Measurements from ENCODE around the gene FBXO9.

DNA sequence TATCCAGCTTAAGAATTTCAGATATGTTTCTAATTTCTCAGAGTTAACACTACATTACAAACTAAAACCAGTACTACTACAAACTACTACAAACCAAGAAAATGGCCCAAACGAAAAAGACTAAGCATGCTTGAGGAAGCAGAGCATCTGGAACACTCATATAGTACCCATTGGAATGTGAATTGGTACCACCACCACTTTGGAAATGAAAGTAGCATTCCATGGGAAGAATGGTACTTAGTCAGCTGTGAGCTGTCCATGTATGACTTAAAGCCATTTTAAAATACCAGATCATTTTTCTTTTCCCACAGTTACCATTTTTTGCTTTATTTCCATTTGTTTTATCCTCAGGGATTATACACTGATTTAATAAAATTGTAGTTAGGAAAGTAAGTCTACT lies 30.5 kb downstream of the FBXO9 start:
- TF ChIP-seq CTCF (IDR thresholded peaks at IDR 0.05; ENCODE audit: insufficient read depth, low read length, poor library complexity, severe bottlenecking) (no peak), EZH2phosphoT487 (conservative IDR thresholded peaks at IDR 0.05; ENCODE audit: low read length) (no peak)
